Measurements from ENCODE around the gene TTI1. TPM values are rescaled to one million over a fixed set of nuclear protein-coding genes. Genes with fewer than 3 reads are reported as not detected.

TTI1 gene
- total and polyA plus RNA-seq, 2 experiments from 2014 or later, result 17.8 to 56.4 TPM

- H3K9me2 ChIP-seq (ENCODE audit: insufficient read depth), result no peaks in the 10 kb centered on the region
- no peak overlapping the region for H3K4me2 ChIP-seq
- no peak for ATAC-seq
- H2AFZ ChIP-seq, result no peak overlapping the region
- Mint-ChIP-seq H3K36me3 (ENCODE audit: low read depth) (peaks cover 46% of the 10 kb centered on the region), H3K4me3 (no peak overlapping the region), H3K9me3 (no peaks in the 10 kb centered on the region), H3K27me3 (ENCODE audit: insufficient read depth, low read depth, poor library complexity) (peaks cover 2% of the 10 kb centered on the region), H3K27ac (no peak overlapping the region), H3K4me1 (peaks cover 12% of the 10 kb centered on the region)
- no peak overlapping the region; the same call in 1 of the 2 replicates for H3K27ac ChIP-seq (ENCODE audit: low read depth)
- no peaks in the 10 kb centered on the region for H3K27me3 ChIP-seq (ENCODE audit: insufficient read depth)
- no peaks in the 10 kb centered on the region for H3K4me1 ChIP-seq (ENCODE audit: insufficient read depth)
- TF ChIP-seq CTCF (conservative IDR thresholded peaks at IDR 0.05; ENCODE audit: low read depth in 2 of 2), result no peak
- no peak for TF ChIP-seq CREB1 (CRISPR knock-in tag; IDR thresholded peaks at IDR 0.05; ENCODE audit: low read depth)
- no peak for TF ChIP-seq REST (IDR thresholded peaks at IDR 0.05; ENCODE audit: unreplicated experiment)
- no peak for TF ChIP-seq EZH2 (IDR thresholded peaks at IDR 0.05; ENCODE audit: low read depth, unreplicated experiment)
- TF ChIP-seq ETS1 (IDR thresholded peaks at IDR 0.05), result no peak
- peaks cover 18% of the 10 kb centered on the region for H3K79me2 ChIP-seq (replicated peaks; ENCODE audit: insufficient read depth)
- H3K36me3 ChIP-seq (ENCODE audit: insufficient read depth), result peaks cover 6% of the 10 kb centered on the region
- H3K4me3 ChIP-seq, result no peak overlapping the region
- peaks cover 15% of the 10 kb centered on the region; the same call in 1 of the 2 replicates for H4K20me1 ChIP-seq (replicated peaks; ENCODE audit: insufficient read depth)
- no peaks in the 10 kb centered on the region for H3F3A ChIP-seq (replicated peaks; ENCODE audit: low read depth)
- DNase-seq (ENCODE audit: low spot score), result no peak
These were observed 39.6 kb upstream of the TTI1 start for GRCh38 chr20:38072898-38073297.

GRCh38 chr20:38067717-38068365 is 34.6 kb upstream of the TTI1 start:
- ATAC-seq (no peak), DNase-seq (ENCODE audit: low spot score) (no peak)
- TF ChIP-seq JUNB (IDR thresholded peaks at IDR 0.05; ENCODE audit: unreplicated experiment), result no peak
- TF ChIP-seq ZNF114 (CRISPR knock-in tag; IDR thresholded peaks at IDR 0.05), result no peak
- TF ChIP-seq POLR2AphosphoS5 (IDR thresholded peaks at IDR 0.05; ENCODE audit: low read depth), result no peak
- TF ChIP-seq NANOG (IDR thresholded peaks at IDR 0.05; ENCODE audit: borderline replicate concordance), result no peak
- no peak for TF ChIP-seq EZH2 (IDR thresholded peaks at IDR 0.05; ENCODE audit: low read depth, unreplicated experiment)
- no peak for TF ChIP-seq STAT1 (IDR thresholded peaks at IDR 0.05; ENCODE audit: unreplicated experiment)
- TF ChIP-seq EZH2phosphoT487 (IDR thresholded peaks at IDR 0.05; ENCODE audit: unreplicated experiment), result no peak
- no peak for TF ChIP-seq CREB1 (CRISPR knock-in tag; IDR thresholded peaks at IDR 0.05; ENCODE audit: low read depth)
- no peak for TF ChIP-seq ZNF331 (CRISPR knock-in tag; IDR thresholded peaks at IDR 0.05; ENCODE audit: low read depth)
- no peak for TF ChIP-seq REST (IDR thresholded peaks at IDR 0.05; ENCODE audit: unreplicated experiment)
- Histone ChIP-seq H4K20me1 (replicated peaks; ENCODE audit: insufficient read depth) (peaks cover 4% of the 10 kb centered on the region; the same call in 1 of the 2 replicates), H3K36me3 (ENCODE audit: insufficient read depth) (peaks cover 41% of the 10 kb centered on the region), H3F3A (replicated peaks; ENCODE audit: low read depth) (no peaks in the 10 kb centered on the region), H2AFZ (no peak overlapping the region), H3K27me3 (ENCODE audit: insufficient read depth) (no peaks in the 10 kb centered on the region), H3K4me3 (no peak overlapping the region), H3K79me2 (replicated peaks; ENCODE audit: insufficient read depth) (0 out of 2 replicates have a peak, but pooled peaks cover 2% of the 10 kb centered on the region), H3K4me1 (ENCODE audit: insufficient read depth) (no peaks in the 10 kb centered on the region), H3K9me2 (ENCODE audit: insufficient read depth) (no peaks in the 10 kb centered on the region), H3K4me2 (no peak overlapping the region), H3K27ac (ENCODE audit: low read depth) (no peak overlapping the region)
- peaks cover 60% of the 10 kb centered on the region for H3K36me3 Mint-ChIP-seq (ENCODE audit: low read depth)
- H3K27ac Mint-ChIP-seq, result no peak overlapping the region
- no peaks in the 10 kb centered on the region for H3K9me3 Mint-ChIP-seq
- H3K4me3 Mint-ChIP-seq, result no peak overlapping the region
- H3K4me1 Mint-ChIP-seq, result peaks cover 4% of the 10 kb centered on the region; the same call in 1 of the 3 replicates
- no peaks in the 10 kb centered on the region for H3K27me3 Mint-ChIP-seq (ENCODE audit: insufficient read depth, low read depth, poor library complexity)
